Dedifferentiated amniotic fluid mesenchymal stem cell (primary cell): ENCODE measurements around the gene DNAJC3.

ENCODE experiments used
- DNase-seq: peaks from one replicate; pipeline ENCODE4 v3.0.0-alpha.2; 2016; ENCODE audit errors: extremely low spot score

Gene DNAJC3

GRCh38 chr13:95841894-95842293, 165.0 kb downstream of the DNAJC3 start:
- no peak for DNase-seq

- no peak for DNase-seq
Measured at GRCh38 chr13:95842898-95843297, 166.0 kb downstream of the DNAJC3 start.
